GM21737 (cell line): ENCODE results near the gene SCRN2.

Experiments
- ATAC-seq: cut with Tn5 transposase; IDR thresholded peaks from one replicate; pipeline ENCODE4 v1.9.1; 2021; ENCODE audit warnings: mild to moderate bottlenecking, moderate library complexity; ENCODE audit not compliant: unreplicated experiment

SCRN2 gene

GRCh38 chr17:47872019-47872650, 31.1 kb upstream of the SCRN2 start:
- no peak for ATAC-seq

- ATAC-seq: no peak
Measured at GRCh38 chr17:47871048-47871447, 30.0 kb upstream of the SCRN2 start.

- no peak for ATAC-seq
Measured at GRCh38 chr17:47870056-47870455, 29.0 kb upstream of the SCRN2 start.

GRCh38 chr17:47869114-47869513, 28.0 kb upstream of the SCRN2 start:
- no peak for ATAC-seq

GRCh38 chr17:47867813-47868533, 26.9 kb upstream of the SCRN2 start:
- ATAC-seq: no peak

- ATAC-seq: no peak
Measured at GRCh38 chr17:47866941-47867340, 25.9 kb upstream of the SCRN2 start.

- ATAC-seq: no peak
Measured at GRCh38 chr17:47864791-47865216, 23.7 kb upstream of the SCRN2 start.

- no peak for ATAC-seq
Measured at GRCh38 chr17:47862621-47863440, 21.8 kb upstream of the SCRN2 start.

- no peak for ATAC-seq
Measured at GRCh38 chr17:47860386-47860785, 19.3 kb upstream of the SCRN2 start.

- no peak for ATAC-seq
Measured at GRCh38 chr17:47857551-47858455, 16.7 kb upstream of the SCRN2 start.

GRCh38 chr17:47856830-47857229, 15.8 kb upstream of the SCRN2 start:
- no peak for ATAC-seq

- no peak for ATAC-seq
Measured at GRCh38 chr17:47855737-47856136, 14.7 kb upstream of the SCRN2 start.

GRCh38 chr17:47853616-47854015, 12.5 kb upstream of the SCRN2 start:
- no peak for ATAC-seq

GRCh38 chr17:47852113-47852949, 11.3 kb upstream of the SCRN2 start:
- ATAC-seq: no peak

GRCh38 chr17:47851764-47852112, 10.7 kb upstream of the SCRN2 start:
- ATAC-seq: no peak

GRCh38 chr17:47850692-47851573, 9.9 kb upstream of the SCRN2 start, which contains the start of gene SP6:
SP6 (minus strand) TSS chr17:47851163; CDS start chr17:47848429, 2,734 bp downstream.
- ATAC-seq: no peak

- ATAC-seq: no peak
Measured at GRCh38 chr17:47850373-47850691, 9.3 kb upstream of the SCRN2 start.

- ATAC-seq: no peak
Measured at GRCh38 chr17:47848198-47848513, 7.1 kb upstream of the SCRN2 start.
